MCF 10A (cell line): ENCODE data around the gene FGG. TPM values are rescaled to one million over a fixed set of nuclear protein-coding genes. Genes with fewer than 3 reads are reported as not detected.

Experiments
- BruUV-seq: library from RNA; stranded (reverse); fragments of 400-500 nt; replicated peaks from 2 replicates; lab custom pipeline; 2021; lab: Mats Ljungman, UMichigan
- CTCF ChIA-PET: fragments of 300-600 bp; sonication (Branson Sonifier 250); formaldehyde crosslinking; extraction: SDS; loops from one replicate; lab custom pipeline; 2021; ENCODE audit warnings: antibody characterized with exemption, inconsistent platforms; lab: Yijun Ruan, JAX
- POLR2A ChIA-PET: fragments of 300-600, 350-650 bp; sonication (Branson Sonifier 250); formaldehyde crosslinking; extraction: SDS; loops from one replicate; lab custom pipeline; 2020; ENCODE audit warnings: antibody characterized with exemption, inconsistent platforms; lab: Yijun Ruan, JAX
- DNase-seq: peaks from one replicate; pipeline ENCODE4 v3.0.0-alpha.2; 2018; ENCODE audit not compliant: unreplicated experiment
- H3K27ac Mint-ChIP-seq: one replicate; pipeline ENCODE4 v1.8.0; 2022; ENCODE audit warnings: mild to moderate bottlenecking, low read depth, mixed read lengths; ENCODE audit not compliant: unreplicated experiment
- H3K27me3 Mint-ChIP-seq: one replicate; pipeline ENCODE4 v1.8.0; 2022; ENCODE audit warnings: mixed read lengths; ENCODE audit not compliant: insufficient read depth, unreplicated experiment
- H3K36me3 Mint-ChIP-seq: one replicate; pipeline ENCODE4 v1.8.0; 2022; ENCODE audit warnings: mild to moderate bottlenecking, moderate library complexity, mixed read lengths; ENCODE audit not compliant: insufficient read depth, unreplicated experiment
- H3K4me1 Mint-ChIP-seq: one replicate; pipeline ENCODE4 v1.8.0; 2022; ENCODE audit warnings: mixed read lengths; ENCODE audit not compliant: insufficient read depth, unreplicated experiment
- H3K4me3 Mint-ChIP-seq: one replicate; pipeline ENCODE4 v1.8.0; 2022; ENCODE audit warnings: mild to moderate bottlenecking, moderate library complexity, mixed read lengths; ENCODE audit not compliant: unreplicated experiment
- H3K9me3 Mint-ChIP-seq: one replicate; pipeline ENCODE4 v1.8.0; 2022; ENCODE audit warnings: mixed read lengths; ENCODE audit not compliant: unreplicated experiment
- CTCF ChIP-seq: fragments of 200-600 bp; IDR thresholded peaks from one replicate; pipeline ENCODE4 v1.8.0; 2022; ENCODE audit warnings: antibody characterized with exemption, mild to moderate bottlenecking; ENCODE audit not compliant: unreplicated experiment
- intact Hi-C: fragments of 100-400 bp; cut with micrococcal nuclease; formaldehyde crosslinking; loops from 2 replicates; pipeline ENCODE4 v1.14.1; 2022
- total RNA-seq: library from RNA; stranded (reverse); gene quantifications from 2 replicates; pipeline ENCODE4 v1.2.3, GENCODE V29; 2022

The FGG gene
- total RNA-seq, 1 experiment from 2014 or later, result 3.2 TPM

GRCh38 chr4:154643493-154643892, 31.0 kb upstream of the FGG start:
- no peaks in the 10 kb centered on the region for H3K9me3 Mint-ChIP-seq
- ChIA-PET POLR2A (interaction anchor here (0.7 to 0.9 kb wide), 2 partner anchors 13 to 93 kb away, joined by 3 to 4 read pairs; partner anchors contain the start of gene PLRG1), CTCF (interaction anchor here (0.6 to 1.6 kb wide), 4 partner anchors 9 to 137 kb away, joined by 3 to 11 read pairs (median 4); no protein-coding TSS in a partner anchor)
- no TSS peak for BruUV-seq
- peaks cover 14% of the 10 kb centered on the region for H3K4me1 Mint-ChIP-seq
- no peaks in the 10 kb centered on the region for H3K36me3 Mint-ChIP-seq
- peak; percentile 38 for DNase-seq
- TF ChIP-seq CTCF, result no peak
- no peaks in the 10 kb centered on the region for H3K27me3 Mint-ChIP-seq
- H3K27ac Mint-ChIP-seq, result no peak overlapping the region
- no peak overlapping the region for H3K4me3 Mint-ChIP-seq
- intact Hi-C loops, result no loop called here

GRCh38 chr4:154642373-154643009, 30.0 kb upstream of the FGG start:
- Mint-ChIP-seq H3K27ac (no peak overlapping the region), H3K4me1 (peaks cover 14% of the 10 kb centered on the region), H3K36me3 (no peaks in the 10 kb centered on the region), H3K27me3 (no peaks in the 10 kb centered on the region), H3K4me3 (no peak overlapping the region), H3K9me3 (no peaks in the 10 kb centered on the region)
- DNase-seq, result no peak
- no peak for TF ChIP-seq CTCF
- intact Hi-C loops, result no loop called here
- no TSS peak for BruUV-seq
- CTCF ChIA-PET, result interaction anchor here (0.6 to 1.6 kb wide), 4 partner anchors 17 to 138 kb away, joined by 3 to 11 read pairs (median 4); no protein-coding TSS in a partner anchor
- POLR2A ChIA-PET, result interaction anchor here (0.7 to 0.9 kb wide), 2 partner anchors 12 to 92 kb away, joined by 3 to 4 read pairs; partner anchors contain the start of gene PLRG1

GRCh38 chr4:154640999-154641398, 28.5 kb upstream of the FGG start:
- ChIA-PET POLR2A (interaction anchor here (0.5 to 1.2 kb wide), 3 partner anchors 16 to 138 kb away, joined by 3 to 5 read pairs (median 5); no protein-coding TSS in a partner anchor), CTCF (interaction anchor here (0.7 to 9.4 kb wide), 6 partner anchors 18 to 138 kb away, joined by 3 to 116 read pairs (median 30); partner anchors contain the start of gene RBM46)
- no peaks in the 10 kb centered on the region for H3K27me3 Mint-ChIP-seq
- no TSS peak for BruUV-seq
- no peak for DNase-seq
- no peak for TF ChIP-seq CTCF
- peaks cover 14% of the 10 kb centered on the region for H3K4me1 Mint-ChIP-seq
- no peak overlapping the region for H3K4me3 Mint-ChIP-seq
- H3K9me3 Mint-ChIP-seq, result no peaks in the 10 kb centered on the region
- no peaks in the 10 kb centered on the region for H3K36me3 Mint-ChIP-seq
- no peak overlapping the region for H3K27ac Mint-ChIP-seq
- intact Hi-C loops, result no loop called here

GRCh38 chr4:154634058-154634457, 21.6 kb upstream of the FGG start:
- DNase-seq, result no peak
- POLR2A ChIA-PET, result interaction anchor here (1.7 kb wide), 1 partner anchor 84 kb away, joined by 3 read pairs; the partner anchor contains the start of gene PLRG1
- CTCF ChIA-PET, result interaction anchor here (0.7 to 9.4 kb wide), 5 partner anchors 9 to 145 kb away, joined by 3 to 116 read pairs (median 8); partner anchors contain the start of gene RBM46
- Mint-ChIP-seq H3K4me1 (no peaks in the 10 kb centered on the region), H3K9me3 (no peaks in the 10 kb centered on the region), H3K27me3 (no peaks in the 10 kb centered on the region), H3K36me3 (no peaks in the 10 kb centered on the region), H3K4me3 (no peak overlapping the region), H3K27ac (no peak overlapping the region)
- no peak for TF ChIP-seq CTCF
- BruUV-seq, result no TSS peak
- intact Hi-C loops, result no loop called here
